ENCODE measurements around the gene B3GALNT1. TPM values are rescaled to one million over a fixed set of nuclear protein-coding genes. Genes with fewer than 3 reads are reported as not detected.
A peak's percentile ranks its signal among the peaks of the same experiment; 100 is the strongest.

B3GALNT1 gene
- total and polyA plus RNA-seq, 4 donors = 4.6 to 24.0 (median 15.3) TPM

DNA sequence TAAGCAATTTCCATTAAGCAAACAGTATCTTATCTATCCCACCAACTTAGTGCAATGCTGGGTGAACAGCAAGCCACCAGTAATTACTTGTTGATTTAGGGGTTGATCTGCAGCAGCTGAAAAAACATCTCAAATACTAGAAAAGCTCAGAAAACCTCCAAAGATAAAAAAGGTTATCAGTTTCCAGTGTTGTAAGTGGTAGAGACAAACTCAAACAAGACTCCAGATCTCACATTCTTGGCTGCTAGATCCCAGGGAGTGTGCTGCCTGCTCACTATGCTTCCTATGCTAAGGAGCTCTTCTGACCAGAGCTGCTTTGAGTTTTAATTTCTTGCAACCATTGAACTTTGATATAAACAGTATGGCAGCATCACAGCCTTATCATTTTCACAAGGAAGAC lies 11.3 kb downstream of the B3GALNT1 start:
- Histone ChIP-seq H3K4me1 (ENCODE audit: control insufficient read depth in 5 of 5, insufficient read depth in 5 of 5, low read length in 5 of 5) (peaks cover 0 to 9% (median 0%) of the 10 kb centered on the region in 5 donors), H3K27me3 (ENCODE audit: control insufficient read depth in 3 of 3, insufficient read depth in 3 of 3, low read length in 2 of 3) (no peaks in the 10 kb centered on the region), H3K9me3 (ENCODE audit: control insufficient read depth in 4 of 4, insufficient read depth in 3 of 4, low read length in 3 of 4) (no peaks in the 10 kb centered on the region), H3K36me3 (ENCODE audit: control insufficient read depth in 4 of 4, insufficient read depth in 4 of 4, low read length in 4 of 4) (peaks cover 0 to 16% (median 4%) of the 10 kb centered on the region in 4 donors), H3K9ac (ENCODE audit: insufficient read depth in 1 of 2, low read length in 2 of 2) (no peak overlapping the region), H3K27ac (ENCODE audit: low read depth in 1 of 2, low read length in 1 of 2) (no peak overlapping the region), H3K4me3 (no peak overlapping the region)
- DNase-seq = no peak
- no peak for ATAC-seq (ENCODE audit: insufficient read depth, low FRiP score)
- TF ChIP-seq, protein P1, sequence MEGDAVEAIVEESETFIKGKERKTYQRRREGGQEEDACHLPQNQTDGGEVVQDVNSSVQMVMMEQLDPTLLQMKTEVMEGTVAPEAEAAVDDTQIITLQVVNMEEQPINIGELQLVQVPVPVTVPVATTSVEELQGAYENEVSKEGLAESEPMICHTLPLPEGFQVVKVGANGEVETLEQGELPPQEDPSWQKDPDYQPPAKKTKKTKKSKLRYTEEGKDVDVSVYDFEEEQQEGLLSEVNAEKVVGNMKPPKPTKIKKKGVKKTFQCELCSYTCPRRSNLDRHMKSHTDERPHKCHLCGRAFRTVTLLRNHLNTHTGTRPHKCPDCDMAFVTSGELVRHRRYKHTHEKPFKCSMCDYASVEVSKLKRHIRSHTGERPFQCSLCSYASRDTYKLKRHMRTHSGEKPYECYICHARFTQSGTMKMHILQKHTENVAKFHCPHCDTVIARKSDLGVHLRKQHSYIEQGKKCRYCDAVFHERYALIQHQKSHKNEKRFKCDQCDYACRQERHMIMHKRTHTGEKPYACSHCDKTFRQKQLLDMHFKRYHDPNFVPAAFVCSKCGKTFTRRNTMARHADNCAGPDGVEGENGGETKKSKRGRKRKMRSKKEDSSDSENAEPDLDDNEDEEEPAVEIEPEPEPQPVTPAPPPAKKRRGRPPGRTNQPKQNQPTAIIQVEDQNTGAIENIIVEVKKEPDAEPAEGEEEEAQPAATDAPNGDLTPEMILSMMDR (IDR thresholded peaks at IDR 0.05; ENCODE audit: control extremely low read depth, extremely low read depth) = no peak

DNA sequence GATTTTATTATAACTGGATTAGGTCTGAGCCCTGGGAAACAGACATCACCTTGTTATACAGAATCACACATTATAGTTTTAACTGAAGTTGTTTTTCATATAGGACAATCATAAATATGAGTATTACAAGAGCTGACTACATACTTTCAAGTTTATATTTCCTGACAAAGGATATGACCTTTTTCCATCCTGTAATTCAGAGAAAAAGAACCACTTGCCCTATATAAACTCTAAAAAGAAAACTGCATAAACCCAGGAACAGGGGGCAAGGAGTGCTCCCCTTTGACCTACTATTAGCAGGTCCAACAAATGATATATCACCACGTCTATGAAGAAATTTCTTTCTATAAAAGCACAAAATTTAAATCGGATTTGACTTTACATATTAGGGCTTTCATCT lies 20.9 kb downstream of the B3GALNT1 start:
- Histone ChIP-seq H3K9ac (ENCODE audit: insufficient read depth in 1 of 2, low read length in 2 of 2) (no peak overlapping the region), H3K4me3 (no peak overlapping the region), H3K4me1 (ENCODE audit: control insufficient read depth in 5 of 5, insufficient read depth in 5 of 5, low read length in 5 of 5) (peaks cover 0 to 18% (median 0%) of the 10 kb centered on the region in 5 donors), H3K36me3 (ENCODE audit: control insufficient read depth in 4 of 4, insufficient read depth in 4 of 4, low read length in 4 of 4) (peaks cover 4 to 24% (median 17%) of the 10 kb centered on the region in 4 donors), H3K9me3 (ENCODE audit: control insufficient read depth in 4 of 4, insufficient read depth in 3 of 4, low read length in 3 of 4) (no peaks in the 10 kb centered on the region), H3K27me3 (ENCODE audit: control insufficient read depth in 3 of 3, insufficient read depth in 3 of 3, low read length in 2 of 3) (peaks cover 0 to 2% (median 0%) of the 10 kb centered on the region in 3 donors), H3K27ac (ENCODE audit: low read depth in 1 of 2, low read length in 1 of 2) (no peak overlapping the region)
- 80 to 97% methylated on average over 2 of the region's 2 CpGs for WGBS, 2 donors
- ATAC-seq (ENCODE audit: insufficient read depth, low FRiP score) (no peak), DNase-seq (no peak)
- TF ChIP-seq, protein P1 (IDR thresholded peaks at IDR 0.05; ENCODE audit: control extremely low read depth, extremely low read depth) = no peak

DNA sequence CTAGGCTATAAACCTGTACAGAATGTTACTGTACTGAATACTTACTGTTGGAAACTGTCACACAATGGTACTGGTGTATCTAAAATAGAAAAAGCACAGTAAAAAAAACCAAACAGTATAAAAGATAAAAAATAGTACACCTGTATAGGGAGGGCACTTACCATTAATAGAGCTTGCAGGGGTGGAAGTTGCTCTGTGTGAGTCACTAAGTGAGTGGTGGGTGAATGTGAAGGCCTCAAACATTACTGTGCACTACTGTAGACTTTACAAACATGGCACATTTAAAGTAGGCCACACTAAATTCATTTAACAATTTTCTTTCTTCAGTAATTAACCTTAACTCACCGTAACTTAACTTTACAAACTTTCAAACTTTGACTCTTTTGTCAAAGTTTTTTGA lies 22.0 kb downstream of the B3GALNT1 start:
- TF ChIP-seq, protein P1 (IDR thresholded peaks at IDR 0.05; ENCODE audit: control extremely low read depth, extremely low read depth) = no peak
- WGBS, 2 donors = 94 to 96% methylated on average over 1 of the region's 1 CpG
- no peak for ATAC-seq (ENCODE audit: insufficient read depth, low FRiP score)

DNA sequence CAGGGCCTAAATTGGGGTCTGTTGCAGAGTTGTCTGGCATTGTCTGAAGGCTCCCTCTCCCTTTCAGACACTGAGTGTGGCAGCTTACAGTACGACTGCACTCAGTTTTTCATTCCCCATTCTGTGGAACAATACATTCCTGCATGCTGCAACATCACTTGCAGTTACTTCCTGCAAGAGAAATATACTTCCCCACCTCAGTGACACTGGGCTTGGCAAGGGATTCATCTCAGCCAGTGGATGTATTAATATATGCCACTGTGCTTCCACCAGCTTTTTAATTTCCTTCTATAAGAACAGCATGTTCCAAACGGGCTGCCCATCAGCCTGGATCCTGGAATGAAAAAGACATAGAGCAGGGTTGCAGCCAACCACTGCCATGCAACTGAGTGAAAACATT lies 23.1 kb downstream of the B3GALNT1 start:
- peaks cover 4 to 12% (median 10%) of the 10 kb centered on the region in 4 donors for H3K36me3 ChIP-seq (ENCODE audit: control insufficient read depth in 4 of 4, insufficient read depth in 4 of 4, low read length in 4 of 4)
- DNase-seq (peak in 1 of 3 donors; percentile 5), ATAC-seq (ENCODE audit: insufficient read depth, low FRiP score) (peak; percentile 58)
- WGBS, 2 donors = 44 to 46% methylated on average over 2 of the region's 2 CpGs
- H3K27me3 ChIP-seq (ENCODE audit: control insufficient read depth in 3 of 3, insufficient read depth in 3 of 3, low read length in 2 of 3) = peaks cover 0 to 2% (median 0%) of the 10 kb centered on the region in 3 donors
- H3K27ac ChIP-seq (ENCODE audit: low read depth in 1 of 2, low read length in 1 of 2) = peak overlapping the region; percentile 42 to 52
- H3K9ac ChIP-seq (ENCODE audit: insufficient read depth in 1 of 2, low read length in 2 of 2) = no peak overlapping the region
- no peak overlapping the region for H3K4me3 ChIP-seq
- H3K4me1 ChIP-seq (ENCODE audit: control insufficient read depth in 5 of 5, insufficient read depth in 5 of 5, low read length in 5 of 5) = peaks cover 0 to 10% (median 0%) of the 10 kb centered on the region in 5 donors
- H3K9me3 ChIP-seq (ENCODE audit: control insufficient read depth in 4 of 4, insufficient read depth in 3 of 4, low read length in 3 of 4) = no peaks in the 10 kb centered on the region
- TF ChIP-seq, protein P1 (IDR thresholded peaks at IDR 0.05; ENCODE audit: control extremely low read depth, extremely low read depth) = no peak

More for the DNA sequence above, 22.0 kb downstream of the B3GALNT1 start:
- Histone ChIP-seq H3K4me3 (no peak overlapping the region), H3K27me3 (ENCODE audit: control insufficient read depth in 3 of 3, insufficient read depth in 3 of 3, low read length in 2 of 3) (peaks cover 0 to 2% (median 0%) of the 10 kb centered on the region in 3 donors), H3K9ac (ENCODE audit: insufficient read depth in 1 of 2, low read length in 2 of 2) (no peak overlapping the region), H3K27ac (ENCODE audit: low read depth in 1 of 2, low read length in 1 of 2) (no peak overlapping the region), H3K36me3 (ENCODE audit: control insufficient read depth in 4 of 4, insufficient read depth in 4 of 4, low read length in 4 of 4) (peaks cover 4 to 19% (median 12%) of the 10 kb centered on the region in 4 donors), H3K9me3 (ENCODE audit: control insufficient read depth in 4 of 4, insufficient read depth in 3 of 4, low read length in 3 of 4) (no peaks in the 10 kb centered on the region), H3K4me1 (ENCODE audit: control insufficient read depth in 5 of 5, insufficient read depth in 5 of 5, low read length in 5 of 5) (peaks cover 0 to 15% (median 0%) of the 10 kb centered on the region in 5 donors)
- no peak for DNase-seq
